HL-60 (cell line): ENCODE measurements around the gene AHI1.

Source experiments
- DNase-seq, 2 experiments: peaks; one replicate each; pipeline ENCODE4 v3.0.0-alpha.2; 2010 to 2020; ENCODE audit warnings: low read depth in 1 of 2, low spot score in 1 of 2
- H3K27ac ChIP-seq: fragments of 250-450 bp; sonication (Bioruptor Pico); replicated peaks from 2 replicates; pipeline ENCODE4 v1.5.1; 2020; ENCODE audit warnings: mild to moderate bottlenecking, moderate library complexity
- H3K27me3 ChIP-seq: fragments of 250-450 bp; sonication (Bioruptor Pico); 2 replicates; pipeline ENCODE4 v1.5.1; 2021; ENCODE audit warnings: mild to moderate bottlenecking, moderate library complexity; ENCODE audit not compliant: insufficient read depth, poor library complexity, severe bottlenecking
- H3K4me3 ChIP-seq: replicated peaks from 2 replicates; pipeline ENCODE4 v1.5.1; 2011; ENCODE audit warnings: mild to moderate bottlenecking, control low read depth, low read length; ENCODE audit not compliant: insufficient read depth
- CTCF ChIP-seq: IDR thresholded peaks from one replicate; pipeline ENCODE4 v1.5.1; 2011; ENCODE audit warnings: low read length, control low read depth, inconsistent platforms; ENCODE audit not compliant: insufficient read depth
- GABPA ChIP-seq: IDR thresholded peaks from 2 replicates; pipeline ENCODE4 v1.6.1; 2012; ENCODE audit warnings: low read depth
- POLR2AphosphoS5 ChIP-seq: IDR thresholded peaks from 2 replicates; pipeline ENCODE4 v1.6.1; 2012; ENCODE audit warnings: low read depth
- REST ChIP-seq: IDR thresholded peaks from 2 replicates; pipeline ENCODE4 v1.6.1; 2012; ENCODE audit warnings: low read depth; ENCODE audit not compliant: insufficient replicate concordance
- SPI1 ChIP-seq: IDR thresholded peaks from 2 replicates; pipeline ENCODE4 v1.6.1; 2012; ENCODE audit warnings: low read depth, mild to moderate bottlenecking, borderline replicate concordance

The AHI1 gene

GRCh38 chr6:135519348-135519747 is 21.8 kb upstream of the AHI1 start:
- no peak for TF ChIP-seq GABPA
- TF ChIP-seq CTCF, result no peak
- TF ChIP-seq SPI1, result no peak
- TF ChIP-seq REST, result no peak
- TF ChIP-seq POLR2AphosphoS5, result no peak
- H3K27ac ChIP-seq, result no peak overlapping the region
- H3K27me3 ChIP-seq, result no peaks in the 10 kb centered on the region
- no peak overlapping the region for H3K4me3 ChIP-seq
- DNase-seq, result no peak

- Histone ChIP-seq H3K27ac (no peak overlapping the region), H3K4me3 (no peak overlapping the region), H3K27me3 (no peaks in the 10 kb centered on the region)
- no peak for TF ChIP-seq POLR2AphosphoS5
- no peak for TF ChIP-seq SPI1
- no peak for TF ChIP-seq REST
- no peak for DNase-seq
Observed at GRCh38 chr6:135517527-135517926, 20.0 kb upstream of the AHI1 start.

- H3K27me3 ChIP-seq, result no peaks in the 10 kb centered on the region
- DNase-seq, result no peak
- no peak for TF ChIP-seq GABPA
- no peak for TF ChIP-seq REST
- TF ChIP-seq SPI1, result no peak
- no peak for TF ChIP-seq CTCF
- no peak for TF ChIP-seq POLR2AphosphoS5
Observed at GRCh38 chr6:135514706-135515105, 17.2 kb upstream of the AHI1 start.

More at GRCh38 chr6:135514706-135515105, 17.2 kb upstream of the AHI1 start:
- Histone ChIP-seq H3K4me3 (no peak overlapping the region), H3K27ac (no peak overlapping the region)
